ENCODE results near the gene PLXNA2.

The PLXNA2 gene

DNA sequence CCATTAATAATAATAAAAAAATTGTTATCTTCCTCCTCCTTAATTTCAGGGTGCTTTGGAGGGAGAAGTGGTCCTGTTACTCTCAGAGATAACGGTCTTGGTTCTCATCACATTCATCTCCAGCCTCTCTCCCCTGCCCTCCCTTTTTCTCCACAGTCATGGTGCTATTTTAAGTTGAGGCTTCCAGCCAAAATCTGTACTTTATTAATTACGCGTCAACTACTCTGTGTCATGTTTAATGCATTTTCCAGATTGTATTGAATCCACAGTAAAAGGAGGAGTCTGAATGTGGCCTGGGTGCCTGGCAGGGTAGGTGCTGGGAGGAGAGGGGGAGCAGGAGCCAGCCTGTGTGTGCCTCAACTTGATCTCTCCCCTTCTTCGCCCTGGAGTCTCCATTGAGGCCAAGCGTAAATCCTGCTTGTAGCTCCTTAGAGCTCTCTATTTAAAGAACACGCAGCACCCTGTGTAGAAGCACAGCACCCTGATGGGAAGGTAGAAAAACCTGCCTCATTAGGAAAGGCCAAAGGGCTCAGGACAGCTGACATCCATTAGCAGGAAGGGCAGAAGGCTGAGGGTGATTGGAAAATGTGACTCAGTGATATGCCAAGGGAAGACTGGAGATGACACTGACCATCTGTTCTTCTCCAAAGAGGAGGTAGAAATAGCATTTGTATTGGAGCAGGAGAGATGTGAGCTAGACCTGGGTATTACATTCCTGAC is 82.4 kb downstream of the PLXNA2 start:
- no peak for DNase-seq (ENCODE audit: low read depth in 1 of 2, low spot score in 1 of 2)

GRCh38 chr1:208161005-208161404 is 83.2 kb downstream of the PLXNA2 start:
- DNase-seq (ENCODE audit: low read depth in 1 of 2, low spot score in 1 of 2) = no peak

DNA sequence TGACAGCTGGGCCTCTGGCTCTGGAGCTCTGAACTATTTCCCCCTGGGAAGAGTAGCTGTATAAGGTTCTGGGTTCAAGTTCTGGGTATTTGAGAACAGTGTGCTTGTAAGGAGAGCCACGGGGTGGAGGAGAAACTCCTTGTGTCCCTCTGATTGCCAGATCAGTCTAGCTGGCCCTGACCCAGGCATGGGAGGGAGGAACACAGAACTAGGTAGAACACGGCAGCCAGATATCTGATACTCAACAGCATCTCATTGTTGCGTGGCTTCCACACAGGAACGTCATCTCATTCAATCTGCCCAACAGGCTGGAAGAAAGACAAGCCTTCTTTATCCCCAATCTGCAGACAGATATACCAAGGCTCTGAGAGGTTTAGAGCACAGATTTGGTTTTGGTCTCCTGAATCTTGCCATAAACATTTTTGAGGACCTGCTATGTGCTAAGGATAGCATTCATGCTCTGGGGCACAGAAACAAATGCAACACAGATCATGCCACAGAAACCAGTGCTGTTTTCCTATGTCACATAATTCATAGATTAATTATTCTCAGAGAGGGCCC is 83.8 kb downstream of the PLXNA2 start:
- DNase-seq (ENCODE audit: low read depth in 1 of 2, low spot score in 1 of 2) = no peak

GRCh38 chr1:208159555-208160258 is 84.5 kb downstream of the PLXNA2 start:
- DNase-seq (ENCODE audit: low read depth in 1 of 2, low spot score in 1 of 2) = no peak

GRCh38 chr1:208158640-208159554 is 85.3 kb downstream of the PLXNA2 start:
- no peak for DNase-seq (ENCODE audit: low read depth in 1 of 2, low spot score in 1 of 2)

DNA sequence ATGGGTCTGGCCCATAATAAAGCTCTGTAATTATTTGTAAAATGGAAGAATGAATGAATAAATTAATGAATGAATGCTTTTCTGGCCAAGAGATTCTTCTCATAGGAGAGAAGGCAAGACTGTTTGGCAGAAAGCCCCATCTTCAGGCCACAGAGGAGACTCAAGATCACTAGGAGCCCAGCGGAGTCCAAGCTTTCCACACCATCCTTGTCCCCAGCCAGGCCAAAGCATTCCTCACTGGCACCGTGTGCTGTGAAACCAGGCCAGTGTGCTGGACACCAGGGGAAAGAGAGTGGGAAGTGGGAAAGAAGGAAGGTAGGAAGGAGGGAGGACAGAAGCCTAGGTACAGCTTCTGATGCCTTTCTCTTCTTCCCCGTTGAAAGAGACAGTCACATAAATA is 86.4 kb downstream of the PLXNA2 start:
- DNase-seq (ENCODE audit: low read depth in 1 of 2, low spot score in 1 of 2) = no peak

GRCh38 chr1:208156741-208157140 is 87.4 kb downstream of the PLXNA2 start:
- no peak for DNase-seq (ENCODE audit: low read depth in 1 of 2, low spot score in 1 of 2)

- no peak for DNase-seq (ENCODE audit: low read depth in 1 of 2, low spot score in 1 of 2)
Measured at GRCh38 chr1:208156310-208156709, 87.9 kb downstream of the PLXNA2 start.

DNA sequence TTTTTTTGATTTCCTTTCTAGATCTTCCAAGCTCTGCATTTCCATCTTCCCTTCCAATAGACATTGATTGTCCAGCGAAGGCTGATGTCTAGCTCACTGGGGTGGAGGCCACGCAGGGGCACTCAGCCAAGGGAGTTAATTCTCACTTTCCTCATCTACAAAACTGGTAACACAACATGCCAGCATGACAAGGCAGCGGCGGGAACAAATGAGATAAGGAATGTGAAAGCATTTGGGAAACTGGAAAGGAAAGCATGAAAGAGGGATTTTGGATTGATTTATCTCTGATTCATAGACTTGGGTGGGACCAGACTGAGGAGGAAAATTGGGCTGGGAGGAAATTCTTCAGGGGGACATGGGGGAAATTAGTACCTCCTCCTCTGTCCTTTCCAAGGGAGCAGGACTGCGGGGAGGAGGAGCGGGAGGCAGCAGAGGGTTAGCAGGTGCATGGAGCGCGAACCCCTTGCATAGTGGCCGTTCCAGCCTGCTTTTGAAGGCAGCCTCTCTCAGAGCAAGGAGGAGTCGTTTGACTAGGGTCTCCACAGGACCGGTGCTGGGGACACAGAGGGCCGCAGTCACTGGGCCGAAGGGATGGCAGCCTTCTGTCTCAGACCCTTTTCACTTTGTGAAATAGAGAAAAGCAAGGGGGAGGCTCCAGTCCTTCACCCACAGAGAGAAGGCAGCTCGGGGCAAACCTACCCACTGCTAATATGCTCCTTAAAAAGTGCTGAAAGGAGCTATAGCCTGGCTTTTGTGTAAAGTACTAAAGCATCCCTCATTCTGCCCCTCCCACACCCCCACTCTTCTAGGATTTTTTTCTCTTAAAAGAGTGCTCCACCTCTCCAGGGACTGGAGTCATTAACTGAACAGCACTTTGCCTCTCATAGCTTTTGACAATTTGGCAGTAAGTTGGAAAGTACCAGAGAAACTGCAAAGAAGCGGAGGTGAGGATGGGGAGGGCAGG is 89.2 kb downstream of the PLXNA2 start:
- DNase-seq (ENCODE audit: low read depth in 1 of 2, low spot score in 1 of 2) = no peak

DNA sequence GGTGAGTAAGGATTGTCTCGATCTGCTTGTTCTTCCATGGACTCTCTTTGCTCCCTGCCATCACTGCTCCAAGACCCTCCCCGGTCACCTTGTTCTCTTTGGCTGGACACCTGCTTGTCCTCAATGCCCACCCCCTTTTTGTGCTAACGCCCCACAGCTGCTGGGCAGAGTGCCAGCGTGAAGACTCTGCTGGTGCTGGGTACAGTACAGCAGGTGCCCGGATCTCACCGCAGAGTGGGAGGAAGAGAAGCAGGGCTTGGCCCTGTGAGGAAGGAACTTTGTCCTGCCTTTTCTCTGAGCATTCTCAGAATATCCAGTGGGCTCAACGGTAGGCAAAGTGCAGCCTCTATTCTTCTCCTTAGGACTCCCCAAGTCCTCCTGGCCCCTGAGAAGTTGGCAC is 90.1 kb downstream of the PLXNA2 start:
- DNase-seq (ENCODE audit: low read depth in 1 of 2, low spot score in 1 of 2) = no peak

DNA sequence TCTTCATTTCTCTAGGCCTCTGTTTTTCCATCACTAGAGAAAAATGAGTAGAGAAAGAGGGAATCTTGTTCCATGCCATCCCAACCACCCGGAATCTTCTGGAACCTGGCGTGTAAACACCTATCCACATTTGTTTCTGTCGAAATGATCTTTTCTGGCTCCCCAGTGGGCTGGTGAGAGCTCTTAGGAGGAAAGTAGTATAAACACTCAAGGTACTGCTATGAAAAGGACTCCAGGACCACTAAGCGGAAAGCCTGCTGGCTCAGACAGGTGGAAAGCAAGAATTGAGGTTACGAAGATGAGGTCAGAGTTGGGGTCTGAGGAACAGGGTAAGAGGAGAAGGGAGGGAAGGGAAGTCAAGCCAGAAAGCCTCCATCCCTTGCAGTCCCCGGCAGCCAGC is 90.8 kb downstream of the PLXNA2 start:
- no peak for DNase-seq (ENCODE audit: low read depth in 1 of 2, low spot score in 1 of 2)

DNA sequence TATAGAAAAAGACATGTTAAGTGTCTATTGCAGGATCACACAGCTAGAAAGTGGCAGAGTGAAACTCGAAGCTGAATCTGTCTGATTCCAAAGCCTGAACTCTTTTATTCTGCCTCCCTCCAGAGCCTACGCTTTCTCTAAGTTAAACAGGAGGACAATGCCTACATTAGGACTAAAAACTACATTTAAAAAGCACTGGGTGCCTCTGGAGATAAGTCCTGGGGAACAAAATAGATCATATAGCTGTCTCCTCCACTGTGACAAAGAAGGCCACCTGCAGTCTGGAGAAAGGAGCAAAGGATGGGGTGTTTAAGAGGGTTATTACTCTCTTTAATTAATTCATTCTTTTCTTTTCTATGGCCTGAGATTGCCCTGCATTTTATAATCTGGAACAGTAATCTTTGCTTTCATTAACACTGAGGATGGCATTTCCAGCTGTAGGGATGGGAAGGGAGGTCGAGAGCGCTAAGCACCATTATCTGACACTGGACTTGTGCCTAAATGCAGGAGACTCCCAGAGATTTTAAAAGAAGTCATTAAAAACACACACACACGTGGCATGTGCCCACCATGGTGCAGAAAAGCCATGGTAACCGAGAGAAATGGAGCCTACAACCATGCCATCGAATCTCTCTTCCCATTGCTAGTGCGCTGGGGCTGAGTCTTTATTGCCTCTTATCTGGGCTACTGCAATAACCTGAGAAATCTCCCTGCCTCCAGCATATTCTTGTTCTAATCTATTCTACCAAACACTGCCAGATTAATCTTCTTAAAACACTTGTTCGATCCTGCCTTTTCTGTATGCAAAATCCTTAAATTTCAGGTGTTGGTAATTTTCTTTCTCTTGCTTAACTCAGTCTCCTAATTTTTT is 92.2 kb downstream of the PLXNA2 start:
- no peak for DNase-seq (ENCODE audit: low read depth in 1 of 2, low spot score in 1 of 2)

DNA sequence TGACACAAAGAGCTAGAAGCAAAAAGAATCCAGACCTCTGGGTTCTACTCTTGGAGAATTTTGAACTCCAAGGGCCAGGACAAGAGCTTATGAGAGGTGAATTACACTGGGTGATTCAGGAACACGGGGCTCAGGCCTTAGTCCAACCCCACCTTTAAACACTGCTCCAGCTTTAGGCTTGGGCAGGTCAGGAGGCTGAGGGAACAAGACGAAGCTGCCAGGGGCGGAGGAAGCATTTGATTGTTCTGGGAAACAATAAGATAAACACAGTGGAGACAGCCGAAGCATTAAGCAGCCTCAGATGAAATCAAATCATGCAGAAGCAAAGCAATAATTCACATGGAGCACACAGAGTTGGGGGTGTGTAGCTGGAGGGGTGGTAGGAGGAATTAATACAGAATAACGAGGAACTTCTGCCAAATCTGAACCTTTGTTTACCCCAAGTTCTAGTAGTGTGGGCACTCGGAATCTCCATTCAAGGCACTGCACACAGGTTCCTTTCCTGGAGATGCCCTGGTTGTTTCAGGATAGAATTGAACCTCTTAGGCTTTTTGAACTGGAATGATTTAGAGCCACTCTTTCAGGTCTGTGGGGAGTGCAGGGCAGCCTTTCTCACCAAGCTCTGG is 93.2 kb downstream of the PLXNA2 start:
- DNase-seq (ENCODE audit: low read depth in 1 of 2, low spot score in 1 of 2) = no peak

DNA sequence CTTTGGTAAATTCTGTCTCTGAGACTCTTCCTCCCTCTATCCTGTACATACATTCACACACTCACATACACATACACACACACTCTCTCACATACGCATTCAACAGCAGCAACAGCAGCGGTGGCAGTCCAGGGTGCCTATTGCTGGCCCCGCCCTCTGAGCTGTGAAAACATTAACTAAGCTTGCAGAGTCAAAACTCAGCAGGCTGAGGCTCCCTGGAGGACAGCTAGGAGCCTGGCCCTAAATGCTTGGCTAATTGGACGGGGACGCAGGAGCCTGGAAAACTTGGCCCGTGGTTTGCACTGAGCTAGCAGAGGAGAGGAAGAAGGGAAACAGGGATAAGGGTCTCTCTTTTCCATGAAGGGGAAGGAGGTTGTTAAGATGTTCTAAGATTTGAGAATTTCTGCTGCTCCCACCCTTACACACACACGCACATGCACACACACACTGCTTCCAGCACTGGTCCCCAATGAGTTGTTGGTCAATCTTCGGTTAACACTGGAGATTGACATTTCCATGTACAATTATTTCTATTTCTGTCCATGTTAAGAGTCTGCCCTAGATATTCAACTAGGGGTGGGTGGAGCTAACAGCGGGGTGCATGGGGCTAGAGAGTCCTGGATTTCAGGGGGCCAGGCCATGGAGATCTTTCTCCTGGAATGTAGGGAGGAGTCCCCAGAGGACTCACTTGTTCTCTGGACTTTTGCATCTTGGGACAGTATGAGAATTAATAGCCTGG is 94.2 kb downstream of the PLXNA2 start:
- DNase-seq (ENCODE audit: low read depth in 1 of 2, low spot score in 1 of 2) = no peak

DNA sequence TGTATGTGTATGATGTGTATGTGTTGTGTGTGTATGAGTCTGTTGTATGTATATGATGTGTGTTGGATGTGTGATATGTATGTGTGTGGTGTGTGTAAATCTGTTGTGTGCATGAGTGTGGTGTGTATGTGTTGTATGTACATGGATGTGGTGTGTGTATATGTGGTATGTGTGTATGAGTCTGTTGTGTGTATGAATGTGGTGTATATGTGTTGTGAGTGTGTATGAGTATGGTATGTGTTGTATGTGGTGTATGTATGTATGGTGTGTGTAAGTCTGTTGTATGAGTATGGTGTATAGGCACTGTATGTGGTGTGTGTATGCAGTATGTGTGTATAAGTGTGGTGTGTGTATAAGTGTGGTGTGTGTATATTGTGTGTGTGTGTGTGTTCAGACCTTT is 95.0 kb downstream of the PLXNA2 start:
- DNase-seq (ENCODE audit: low read depth in 1 of 2, low spot score in 1 of 2) = no peak

DNA sequence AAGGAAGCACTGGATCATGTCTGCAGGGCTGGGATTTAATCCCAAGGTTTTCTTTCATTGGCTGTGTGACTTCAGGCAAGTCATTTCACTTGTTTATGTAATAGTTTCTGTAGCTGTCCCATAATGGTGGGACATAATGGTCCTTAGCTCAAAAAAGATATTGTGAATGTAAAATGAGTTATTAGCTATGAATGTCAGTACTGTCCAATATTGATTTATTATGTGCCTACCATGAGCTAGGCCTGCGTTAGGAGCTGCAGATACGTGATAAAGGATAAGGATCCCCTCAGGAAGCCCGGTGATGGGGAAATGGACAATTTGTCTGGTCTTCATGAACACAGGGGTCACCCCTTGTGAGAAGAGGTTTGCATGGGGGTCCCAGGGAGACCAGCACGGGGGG is 95.8 kb downstream of the PLXNA2 start:
- DNase-seq (ENCODE audit: low read depth in 1 of 2, low spot score in 1 of 2) = no peak

DNA sequence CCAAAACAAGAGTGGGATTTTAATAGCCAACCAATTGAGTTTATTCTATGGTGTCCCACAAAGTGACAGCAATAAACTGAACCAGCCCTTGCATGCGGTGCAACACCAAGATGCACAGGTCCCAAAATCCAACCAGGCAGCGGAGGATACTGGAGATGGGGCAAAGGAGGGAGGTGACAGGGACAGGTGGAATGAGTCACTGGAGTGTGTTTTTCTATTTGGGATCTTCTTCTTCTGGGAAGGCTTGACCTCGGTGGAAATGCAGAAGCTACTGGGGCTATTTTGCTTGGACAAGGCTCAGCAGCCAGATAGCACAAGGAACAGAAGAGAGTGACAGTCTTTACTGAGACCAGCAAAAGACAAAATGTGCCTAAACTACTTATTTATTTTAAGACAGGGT is 97.5 kb downstream of the PLXNA2 start:
- no peak for DNase-seq (ENCODE audit: low read depth in 1 of 2, low spot score in 1 of 2)

DNA sequence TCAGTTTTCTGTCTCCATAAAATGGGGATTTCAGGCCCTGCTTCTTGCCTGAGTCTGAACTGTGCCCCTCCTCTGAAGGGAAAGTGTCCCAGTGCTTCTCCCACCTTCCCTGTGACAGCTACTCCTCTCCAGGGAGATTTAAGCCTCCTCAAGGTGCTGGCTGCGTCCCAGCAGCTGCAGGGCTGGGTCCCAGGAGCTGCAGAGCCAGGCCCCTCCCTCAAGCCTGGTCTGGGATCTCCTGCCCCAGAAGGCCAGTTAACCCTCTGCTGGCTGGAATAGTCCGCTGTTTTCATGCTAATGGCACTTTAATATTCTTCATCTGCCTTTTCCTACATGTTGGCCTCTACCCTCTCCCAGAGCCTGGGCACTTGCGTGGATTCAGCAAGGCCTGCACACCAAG is 99.0 kb downstream of the PLXNA2 start:
- no peak for DNase-seq (ENCODE audit: low read depth in 1 of 2, low spot score in 1 of 2)

All from stimulated activated CD4-positive, alpha-beta T cell treated with anti-CD3 and anti-CD28 coated beads, Interleukin-15, amount 100 ng/mL, for 1 hour (primary cell).